ENCODE results near the gene THPO. TPM values are rescaled to one million over a fixed set of nuclear protein-coding genes. Genes with fewer than 3 reads are reported as not detected.
A peak's percentile ranks its signal among the peaks of the same experiment; 100 is the strongest.

Gene THPO
- total RNA-seq, 6 donors from 2014 or later: 0.14 to 0.84 TPM; not detected in 4

DNA sequence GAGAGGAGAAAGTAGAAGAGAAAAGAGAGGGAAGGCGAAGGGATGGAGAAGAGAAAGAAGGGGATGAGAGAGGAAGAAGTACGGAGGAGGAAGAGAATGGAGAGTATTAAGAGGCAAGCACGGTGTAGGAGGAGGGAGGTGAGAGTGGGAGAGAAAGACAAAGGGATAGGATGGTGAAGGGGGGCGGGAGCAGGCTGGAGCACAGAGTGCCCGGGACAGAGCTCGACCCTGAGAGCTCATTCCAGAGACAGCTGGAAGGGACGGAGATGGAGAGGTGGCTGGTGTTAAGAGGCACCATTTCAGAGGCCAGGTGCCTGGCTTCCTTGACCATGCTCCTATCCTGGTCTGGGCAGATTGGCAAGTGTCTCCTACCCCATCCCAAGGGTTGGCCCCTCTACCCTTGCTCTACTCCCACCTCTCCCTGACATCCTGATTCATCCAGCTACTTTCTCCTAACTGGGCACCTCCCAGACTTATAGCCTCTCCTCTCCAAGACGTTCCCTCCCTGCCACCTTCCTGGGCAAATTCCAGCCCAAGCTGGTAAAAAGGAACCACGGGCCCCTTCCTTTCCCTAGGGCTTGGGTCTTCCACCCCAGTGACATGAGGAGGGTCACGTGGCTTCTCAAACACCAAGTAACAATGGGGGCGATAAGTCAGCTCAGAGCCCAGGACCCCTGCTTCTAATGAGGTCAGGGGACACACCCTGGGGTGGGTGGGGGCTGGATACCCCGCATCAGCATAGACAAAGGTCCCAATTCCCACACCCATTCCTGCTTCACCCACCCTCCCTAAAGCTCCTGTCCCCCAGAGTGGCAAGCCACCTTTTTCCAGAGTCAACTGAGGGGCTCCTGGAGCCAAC is 17.7 kb downstream of the THPO start:
- peak overlapping the region in 2 of 4 donors; percentile 67 to 93 for H3K4me3 ChIP-seq
- H3K27me3 ChIP-seq: no peaks in the 10 kb centered on the region
- H3K9me3 ChIP-seq: no peaks in the 10 kb centered on the region
- WGBS, 2 donors: 70 to 78% methylated on average over 11 to 12 of the region's 12 CpGs
- TF ChIP-seq POLR2AphosphoS5 (IDR thresholded peaks at IDR 0.05) (no peak), POLR2A (IDR thresholded peaks at IDR 0.05) (no peak), EP300 (IDR thresholded peaks at IDR 0.05) (no peak), CTCF (IDR thresholded peaks at IDR 0.05) (no peak)
- no peak overlapping the region for H3K27ac ChIP-seq
- ATAC-seq (ENCODE audit: low FRiP score in 2 of 2): no peak
- H3K4me1 ChIP-seq: peaks cover 21 to 26% (median 24%) of the 10 kb centered on the region in 4 donors
- no peak for DNase-seq
- H3K36me3 ChIP-seq: peaks cover 0 to 17% (median 7%) of the 10 kb centered on the region in 4 donors

GRCh38 chr3:184359610-184360009 is 18.4 kb downstream of the THPO start:
- Histone ChIP-seq H3K36me3 (peaks cover 0 to 17% (median under 1%) of the 10 kb centered on the region in 4 donors), H3K27me3 (no peaks in the 10 kb centered on the region), H3K4me1 (peaks cover 19 to 23% (median 21%) of the 10 kb centered on the region in 4 donors), H3K4me3 (no peak overlapping the region), H3K9me3 (no peaks in the 10 kb centered on the region), H3K27ac (no peak overlapping the region)
- DNase-seq (no peak), ATAC-seq (ENCODE audit: low FRiP score in 2 of 2) (no peak)
- 86 to 87% methylated on average over 7 to 9 of the region's 9 CpGs for WGBS, 2 donors
- no peak for TF ChIP-seq POLR2AphosphoS5 (IDR thresholded peaks at IDR 0.05)
- TF ChIP-seq POLR2A (IDR thresholded peaks at IDR 0.05): no peak
- no peak for TF ChIP-seq EP300 (IDR thresholded peaks at IDR 0.05)
- TF ChIP-seq CTCF (IDR thresholded peaks at IDR 0.05): no peak

DNA sequence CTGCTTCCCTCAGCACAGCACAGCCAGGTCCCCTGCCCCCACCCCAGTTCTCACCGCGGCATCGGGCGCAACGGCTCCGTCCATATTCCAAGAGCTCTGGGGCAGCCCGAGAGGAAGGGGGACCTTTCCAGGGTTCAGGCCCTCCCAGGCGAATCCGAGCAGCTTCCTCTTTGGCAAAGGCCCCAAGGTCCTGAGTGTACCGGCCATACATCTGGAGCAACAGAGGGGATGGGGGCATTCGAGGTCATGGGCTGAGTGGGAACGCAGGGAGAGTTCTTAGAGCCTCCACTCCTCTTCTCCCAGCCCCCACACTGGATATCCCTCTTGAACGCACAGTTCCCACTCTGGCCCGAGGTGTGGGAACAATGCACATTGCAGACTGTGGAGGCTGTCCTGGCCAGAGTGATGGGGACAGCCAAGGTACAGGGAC is 19.1 kb downstream of the THPO start:
- no peak overlapping the region for H3K4me3 ChIP-seq
- 73 to 75% methylated on average over 13 to 14 of the region's 14 CpGs for WGBS, 2 donors
- ATAC-seq (ENCODE audit: low FRiP score in 2 of 2): no peak

GRCh38 chr3:184358124-184358767 is 19.8 kb downstream of the THPO start:
- Histone ChIP-seq H3K4me1 (peaks cover 8 to 12% (median 10%) of the 10 kb centered on the region in 4 donors), H3K36me3 (peaks cover 0 to 17% (median 0%) of the 10 kb centered on the region in 4 donors), H3K27ac (no peak overlapping the region), H3K4me3 (no peak overlapping the region), H3K27me3 (no peaks in the 10 kb centered on the region), H3K9me3 (no peaks in the 10 kb centered on the region)
- TF ChIP-seq POLR2AphosphoS5 (IDR thresholded peaks at IDR 0.05): no peak
- no peak for TF ChIP-seq CTCF (IDR thresholded peaks at IDR 0.05)
- TF ChIP-seq EP300 (IDR thresholded peaks at IDR 0.05): no peak
- no peak for TF ChIP-seq POLR2A (IDR thresholded peaks at IDR 0.05)
- 97% methylated on average over 11 to 12 of the region's 12 CpGs for WGBS, 2 donors
- no peak for ATAC-seq (ENCODE audit: low FRiP score in 2 of 2)
- no peak for DNase-seq

More for the DNA sequence above, 19.1 kb downstream of the THPO start:
- no peak overlapping the region for H3K27ac ChIP-seq
- no peaks in the 10 kb centered on the region for H3K27me3 ChIP-seq
- DNase-seq: no peak
- H3K4me1 ChIP-seq: peaks cover 13 to 16% (median 15%) of the 10 kb centered on the region in 4 donors
- peaks cover 0 to 17% (median 0%) of the 10 kb centered on the region in 4 donors for H3K36me3 ChIP-seq
- TF ChIP-seq POLR2A (IDR thresholded peaks at IDR 0.05) (no peak), POLR2AphosphoS5 (IDR thresholded peaks at IDR 0.05) (no peak), EP300 (IDR thresholded peaks at IDR 0.05) (no peak)
- H3K9me3 ChIP-seq: no peaks in the 10 kb centered on the region

Measured in upper lobe of left lung (tissue), 6 donors.